ENCODE results near the gene CRHR1.

- no peak for TF ChIP-seq ZNF274 (IDR thresholded peaks at IDR 0.05; ENCODE audit: low read depth, low read length)
- no peak for TF ChIP-seq YY1 (IDR thresholded peaks at IDR 0.05; ENCODE audit: insufficient read depth, insufficient read length)
Measured at GRCh38 chr17:45763182-45763581, 20.9 kb upstream of the CRHR1 start.
